IMR-90 (cell line): ENCODE measurements around the gene OBP2B. TPM values are rescaled to one million over a fixed set of nuclear protein-coding genes. Genes with fewer than 3 reads are reported as not detected.

ENCODE experiments used
- ATAC-seq: fragments of 200-7000 bp; cut with Tn5 transposase; 2 replicates; pipeline ENCODE4 v1.9.1; 2020; ENCODE audit warnings: low read depth, mild to moderate bottlenecking, moderate library complexity
- BruUV-seq: library from RNA; stranded (reverse); fragments of 400-500 nt; replicated peaks from 2 replicates; lab custom pipeline; 2021; lab: Mats Ljungman, UMichigan
- CTCF ChIA-PET: fragments of 300-600 bp; formaldehyde crosslinking; extraction: SDS; loops from one replicate; lab custom pipeline; 2021; ENCODE audit warnings: antibody characterized with exemption; lab: Yijun Ruan, JAX
- POLR2A ChIA-PET: fragments of 300-600 bp; sonication (Branson Sonifier 250); formaldehyde crosslinking; loops from one replicate; lab custom pipeline; 2022; ENCODE audit warnings: antibody characterized with exemption; ENCODE audit not compliant: unreplicated experiment; lab: Charles Lee
- DNase-seq: peaks from one replicate; pipeline ENCODE4 v3.0.0; 2013
- H2AFZ ChIP-seq: replicated peaks from 2 replicates; pipeline ENCODE3; 2013; ENCODE audit warnings: low read length, mild to moderate bottlenecking; ENCODE audit not compliant: poor library complexity
- H2AK5ac ChIP-seq: 2 replicates; pipeline ENCODE4 v1.6.1; 2013; ENCODE audit warnings: low read depth, low read length, inconsistent platforms
- H2AK9ac ChIP-seq: replicated peaks from 2 replicates; pipeline ENCODE3; 2013; ENCODE audit warnings: mild to moderate bottlenecking, low read depth, low read length, moderate library complexity; ENCODE audit not compliant: poor library complexity
- H2BK120ac ChIP-seq: 2 replicates; pipeline ENCODE4 v1.6.1; 2013; ENCODE audit warnings: low read depth, low read length, inconsistent platforms
- H2BK15ac ChIP-seq: 3 replicates; pipeline ENCODE4 v1.6.1; 2013; ENCODE audit warnings: low read depth, low read length, inconsistent platforms
- H2BK20ac ChIP-seq: 2 replicates; pipeline ENCODE4 v1.6.1; 2013; ENCODE audit warnings: low read depth, mild to moderate bottlenecking, inconsistent platforms, low read length, moderate library complexity
- H2BK5ac ChIP-seq: 2 replicates; pipeline ENCODE4 v1.6.1; 2013; ENCODE audit warnings: mild to moderate bottlenecking, low read depth, low read length, inconsistent platforms; ENCODE audit not compliant: poor library complexity, severe bottlenecking
- H3K14ac ChIP-seq: replicated peaks from 2 replicates; pipeline ENCODE4 v1.6.1; 2013; ENCODE audit warnings: low read depth, low read length, inconsistent platforms
- H3K18ac ChIP-seq: 2 replicates; pipeline ENCODE4 v1.6.1; 2013; ENCODE audit warnings: low read depth, low read length, control low read depth
- H3K23ac ChIP-seq: 2 replicates; pipeline ENCODE4 v1.6.1; 2013; ENCODE audit warnings: low read depth, low read length, inconsistent platforms
- H3K27ac ChIP-seq: 2 replicates; pipeline ENCODE4 v1.5.1; 2013; ENCODE audit warnings: mild to moderate bottlenecking, control low read depth, low read length; ENCODE audit not compliant: insufficient read depth
- H3K27me3 ChIP-seq: 2 replicates; pipeline ENCODE4 v1.6.1; 2013; ENCODE audit warnings: low read length; ENCODE audit not compliant: control insufficient read depth, insufficient read depth
- H3K36me3 ChIP-seq: 2 replicates; pipeline ENCODE4 v1.6.1; 2013; ENCODE audit warnings: low read length, mixed read lengths; ENCODE audit not compliant: control insufficient read depth, insufficient read depth
- H3K4ac ChIP-seq: 2 replicates; pipeline ENCODE4 v1.6.1; 2013; ENCODE audit warnings: low read depth, low read length, inconsistent platforms
- H3K4me1 ChIP-seq: 2 replicates; pipeline ENCODE4 v1.6.1; 2013; ENCODE audit warnings: low read length, mixed read lengths; ENCODE audit not compliant: control insufficient read depth, insufficient read depth
- H3K4me2 ChIP-seq: 2 replicates; pipeline ENCODE4 v1.6.1; 2013; ENCODE audit warnings: low read depth, mild to moderate bottlenecking, control low read depth, low read length, moderate library complexity
- H3K4me3 ChIP-seq: 2 replicates; pipeline ENCODE4 v1.5.1; 2013; ENCODE audit warnings: low read depth, mild to moderate bottlenecking, control low read depth, low read length, moderate library complexity; ENCODE audit not compliant: insufficient read depth
- H3K56ac ChIP-seq: 2 replicates; pipeline ENCODE4 v1.6.1; 2013; ENCODE audit warnings: low read length, inconsistent platforms; ENCODE audit not compliant: insufficient read depth; ENCODE audit errors: extremely low read depth
- H3K79me1 ChIP-seq, 2 experiments: 2 replicates each; pipeline ENCODE4 v1.6.1; 2013; ENCODE audit warnings: low read length in 2 of 2, inconsistent platforms in 1 of 2, low read depth in 1 of 2
- H3K9ac ChIP-seq: 2 replicates; pipeline ENCODE4 v1.6.1; 2013; ENCODE audit warnings: low read depth, low read length, control low read depth
- H3K9me1 ChIP-seq: 2 replicates; pipeline ENCODE4 v1.6.1; 2013; ENCODE audit warnings: low read length, inconsistent platforms; ENCODE audit not compliant: insufficient read depth
- H3K9me3 ChIP-seq: 2 replicates; pipeline ENCODE4 v1.6.1; 2013; ENCODE audit warnings: low read length; ENCODE audit not compliant: control insufficient read depth, insufficient read depth
- H4K20me1 ChIP-seq: 2 replicates; pipeline ENCODE4 v1.6.1; 2013; ENCODE audit warnings: low read length, inconsistent platforms; ENCODE audit not compliant: insufficient read depth
- H4K5ac ChIP-seq: 2 replicates; pipeline ENCODE4 v1.6.1; 2013; ENCODE audit warnings: mild to moderate bottlenecking, low read depth, low read length, control low read depth
- H4K8ac ChIP-seq, 2 experiments: 2 replicates each; pipeline ENCODE4 v1.6.1; 2013; ENCODE audit warnings: low read depth in 2 of 2, low read length in 2 of 2, control low read depth in 1 of 2, inconsistent platforms in 1 of 2
- H4K91ac ChIP-seq: 2 replicates; pipeline ENCODE4 v1.6.1; 2013; ENCODE audit warnings: low read depth, low read length, inconsistent platforms; ENCODE audit not compliant: insufficient read depth
- RAD21 ChIP-seq: IDR thresholded peaks from 2 replicates; pipeline ENCODE4 v1.6.1; 2012; ENCODE audit warnings: low read length, improper control_type of control experiment
- RFX5 ChIP-seq: IDR thresholded peaks from 2 replicates; pipeline ENCODE4 v1.8.0; 2012; ENCODE audit warnings: low read depth, mild to moderate bottlenecking, low read length, moderate library complexity
- WGBS, 2 experiments: methylation state at CpG; one replicate each; pipeline versions ENCODE4 v1.1.5 to v1.1.7; 2013; ENCODE audit warnings: missing lambda C conversion rate in 2 of 2; ENCODE audit not compliant: insufficient read length in 1 of 2; ENCODE audit errors: extremely low coverage in 2 of 2; 5-methylcytosine and 5-hydroxymethylcytosine counted together
- dilution Hi-C: fragments of 300-500 bp; cut with HindIII; formaldehyde crosslinking; loops from one replicate; pipeline ENCODE4 v1.14.3; 2018; ENCODE audit warnings: low sequenced_read_pairs; ENCODE audit not compliant: unreplicated experiment
- in situ Hi-C: fragments of 300-500 bp; cut with MboI; formaldehyde crosslinking; loops from 3 replicates; pipeline ENCODE4 v1.14.3; 2019; ENCODE audit warnings: low sequenced_read_pairs, inconsistent platforms, mixed read lengths
- intact Hi-C: fragments of 100-400 bp; cut with micrococcal nuclease; formaldehyde crosslinking; loops from 2 replicates; pipeline ENCODE4 v1.10.0; 2022
- polyA plus RNA-seq, 3 experiments: library from polyadenylated mRNA; depleted of rRNA; stranded (reverse); fragments of >200 nt; gene quantifications; 2 replicates each; pipeline ENCODE4 v1.2.3, GENCODE V29; 2012; ENCODE audit warnings: low replicate concordance in 1 of 3
- total RNA-seq: library from RNA; depleted of rRNA; stranded (reverse); fragments of >200 nt; gene quantifications from 2 replicates; pipeline ENCODE4 v1.2.3, GENCODE V29; 2012

Gene OBP2B
- total and polyA plus RNA-seq, 2 of the 4 experiments (the other 2 are of a cell fraction), result not detected

DNA sequence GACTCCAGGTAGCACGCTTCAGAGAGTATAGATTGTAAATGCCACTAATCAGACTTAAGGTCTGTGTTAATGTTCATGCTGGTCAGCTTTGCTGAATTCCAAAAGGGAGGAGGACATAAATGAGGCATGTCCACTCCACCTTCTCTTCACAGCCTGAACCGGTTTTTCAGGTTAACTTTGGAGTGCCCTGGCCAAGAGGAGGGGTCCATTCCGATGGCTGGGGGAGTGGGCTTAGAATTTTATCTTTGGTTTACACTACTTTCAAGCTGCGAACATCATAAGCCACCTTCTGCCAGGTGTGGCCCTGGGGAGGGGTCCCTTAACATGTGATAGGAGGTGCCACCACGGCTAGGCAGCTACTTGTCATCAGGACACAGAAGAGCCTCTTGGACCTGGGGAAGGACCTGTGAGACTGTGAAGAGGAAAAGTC lies 41.7 kb upstream of the OBP2B start:
- no peak for ATAC-seq
- peaks cover 34% of the 10 kb centered on the region for H3K27me3 ChIP-seq

More for the DNA sequence above, 41.7 kb upstream of the OBP2B start:
- Histone ChIP-seq H3K27ac (no peak overlapping the region), H2AK9ac (peak overlapping the region; percentile 61), H3K56ac (no peak overlapping the region), H4K91ac (no peak overlapping the region), H2AK5ac (no peak overlapping the region), H3K36me3 (no peaks in the 10 kb centered on the region), H4K8ac (no peak overlapping the region), H3K4me1 (no peaks in the 10 kb centered on the region), H2BK20ac (no peak overlapping the region), H3K18ac (no peak overlapping the region), H4K5ac (no peak overlapping the region), H3K9ac (no peak overlapping the region), H3K9me1 (no peaks in the 10 kb centered on the region), H3K4me3 (no peak overlapping the region), H3K4ac (no peak overlapping the region), H3K23ac (no peak overlapping the region), H2BK15ac (no peak overlapping the region), H2AFZ (no peak overlapping the region), H2BK5ac (no peak overlapping the region), H3K4me2 (no peak overlapping the region), H3K14ac (no peak overlapping the region), H3K79me1 (no peaks in the 10 kb centered on the region), H2BK120ac (no peak overlapping the region), H4K20me1 (no peaks in the 10 kb centered on the region), H3K9me3 (no peaks in the 10 kb centered on the region)
- BruUV-seq, result no TSS peak
- in situ Hi-C loops, result no loop called here
- DNase-seq, result no peak
- CTCF ChIA-PET, result no interaction called here
- dilution Hi-C loops, result no loop called here
- TF ChIP-seq RAD21 (no peak), RFX5 (no peak)
- WGBS, 2 experiments, result no CpG with 5 or more reads among the region's 5 CpGs
- POLR2A ChIA-PET, result no interaction called here
- intact Hi-C loops, result no loop called here
